Breast epithelium (tissue), 4 donors: ENCODE measurements around the gene PXDC1. TPM values are rescaled to one million over a fixed set of nuclear protein-coding genes. Genes with fewer than 3 reads are reported as not detected.

Source experiments
- DNase-seq, 2 donors: peaks; one replicate each; pipeline ENCODE4 v3.0.0-alpha.2; 2019; ENCODE audit warnings: low spot score in 2 of 2
- H3K27ac ChIP-seq, 2 donors: fragments of 200-600 bp; sonication (generic) in 1 of 2; one replicate each; pipeline ENCODE4 v1.5.1; 2016 to 2019; ENCODE audit warnings: mild to moderate bottlenecking in 1 of 2
- H3K27me3 ChIP-seq, 2 donors: fragments of 200-600 bp; sonication (generic) in 1 of 2; one replicate each; pipeline versions ENCODE4 v1.5.1 to v1.6.0; 2017 to 2019; ENCODE audit warnings: control low read depth in 1 of 2, mild to moderate bottlenecking in 1 of 2
- H3K36me3 ChIP-seq: fragments of 200-600 bp; one replicate; pipeline ENCODE4 v1.5.1; 2019
- H3K4me1 ChIP-seq, 2 donors: fragments of 200-600 bp; sonication (generic); one replicate each; pipeline ENCODE4 v1.5.1; 2016 to 2019; ENCODE audit warnings: control low read depth in 1 of 2
- H3K4me3 ChIP-seq, 3 donors: fragments of 200-600 bp; sonication (generic); 1 replicate in 2 of 3; 2 replicates in 1 of 3; pipeline ENCODE4 v1.5.1; 2016 to 2019; ENCODE audit warnings: mild to moderate bottlenecking in 3 of 3, moderate library complexity in 2 of 3
- H3K9me3 ChIP-seq, 2 donors: fragments of 200-600 bp; sonication (generic) in 1 of 2; one replicate each; pipeline ENCODE4 v1.5.1; 2016 to 2019; ENCODE audit warnings: control low read depth in 1 of 2
- CTCF ChIP-seq, 3 donors: fragments of 450-650 bp; IDR thresholded peaks; one replicate each; pipeline ENCODE4 v1.5.1; 2016 to 2017; ENCODE audit warnings: antibody characterized with exemption in 3 of 3, mild to moderate bottlenecking in 3 of 3, moderate library complexity in 3 of 3
- POLR2A ChIP-seq: fragments of 450-650 bp; IDR thresholded peaks from one replicate; pipeline ENCODE4 v1.6.1; 2016; ENCODE audit warnings: antibody characterized with exemption, mild to moderate bottlenecking, moderate library complexity
- POLR2AphosphoS5 ChIP-seq, 3 donors: sonication (generic); formaldehyde crosslinking; IDR thresholded peaks; one replicate each; pipeline ENCODE4 v1.6.1; 2017; ENCODE audit warnings: antibody characterized with exemption in 3 of 3
- intact Hi-C: fragments of 100-400 bp; cut with DNase I; formaldehyde crosslinking; loops from one replicate; pipeline ENCODE4 v1.15.1; 2023; ENCODE audit warnings: low total_unique reads
- total RNA-seq, 3 donors: library from RNA; depleted of rRNA; stranded (reverse); fragments of >200 nt; gene quantifications; one replicate each; pipeline ENCODE4 v1.1.0, GENCODE V29; 2016

Gene PXDC1
- total RNA-seq, 3 donors from 2014 or later = 86.2 to 122 (median 88.0) TPM

DNA sequence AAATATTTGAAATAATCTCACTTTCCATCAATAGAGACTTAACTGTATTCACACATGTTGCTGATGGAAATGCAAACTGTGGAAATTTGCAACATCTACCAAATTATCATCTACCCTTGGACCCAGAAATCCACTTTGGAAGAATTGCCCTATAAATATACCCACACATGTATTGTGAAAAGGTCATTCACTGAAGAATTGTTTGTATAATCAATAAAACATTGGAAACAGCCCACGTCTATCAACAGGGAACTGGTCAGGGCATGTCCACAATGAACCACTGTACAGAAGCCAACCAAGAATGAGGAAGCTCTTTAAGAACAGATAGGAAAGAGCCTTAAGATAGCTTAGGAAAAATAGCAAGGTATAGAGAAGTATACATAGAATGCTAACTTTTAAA, 36.2 kb downstream of the PXDC1 start:
- Histone ChIP-seq H3K9me3 (no peaks in the 10 kb centered on the region), H3K36me3 (no peaks in the 10 kb centered on the region), H3K4me3 (no peak overlapping the region), H3K27ac (no peak overlapping the region), H3K27me3 (no peaks in the 10 kb centered on the region), H3K4me1 (peaks cover 0 to 3% of the 10 kb centered on the region in 2 donors)
- intact Hi-C loops = no loop called here
- no peak for TF ChIP-seq CTCF (IDR thresholded peaks at IDR 0.05)
- TF ChIP-seq POLR2AphosphoS5 (IDR thresholded peaks at IDR 0.05) = no peak
- TF ChIP-seq POLR2A = no peak
- no peak for DNase-seq

DNA sequence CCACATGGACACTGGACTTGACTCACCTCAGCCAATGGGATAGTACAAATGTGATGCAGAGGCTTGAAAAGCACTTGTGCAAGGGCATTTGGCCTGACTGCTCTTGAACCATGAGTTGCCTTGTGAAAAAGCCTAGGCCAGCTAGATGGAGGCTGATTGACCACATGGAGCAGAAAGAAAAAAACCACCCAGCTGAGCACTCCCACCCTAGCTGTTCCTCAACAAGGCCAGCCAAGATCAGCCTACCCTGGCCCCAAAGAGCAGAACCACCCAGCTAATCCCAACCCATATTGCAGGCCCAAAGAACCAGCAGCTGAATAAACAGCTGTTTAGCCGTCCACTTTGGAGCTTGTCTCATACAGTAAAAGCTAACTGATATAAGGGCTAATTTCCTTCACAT, 36.7 kb downstream of the PXDC1 start:
- Histone ChIP-seq H3K27me3 (no peaks in the 10 kb centered on the region), H3K27ac (no peak overlapping the region), H3K4me1 (peaks cover 0 to 3% of the 10 kb centered on the region in 2 donors), H3K9me3 (no peaks in the 10 kb centered on the region), H3K36me3 (no peaks in the 10 kb centered on the region), H3K4me3 (no peak overlapping the region)
- TF ChIP-seq POLR2AphosphoS5 (IDR thresholded peaks at IDR 0.05) = no peak
- no peak for TF ChIP-seq CTCF (IDR thresholded peaks at IDR 0.05)
- no peak for TF ChIP-seq POLR2A
- intact Hi-C loops = no loop called here
- no peak for DNase-seq

DNA sequence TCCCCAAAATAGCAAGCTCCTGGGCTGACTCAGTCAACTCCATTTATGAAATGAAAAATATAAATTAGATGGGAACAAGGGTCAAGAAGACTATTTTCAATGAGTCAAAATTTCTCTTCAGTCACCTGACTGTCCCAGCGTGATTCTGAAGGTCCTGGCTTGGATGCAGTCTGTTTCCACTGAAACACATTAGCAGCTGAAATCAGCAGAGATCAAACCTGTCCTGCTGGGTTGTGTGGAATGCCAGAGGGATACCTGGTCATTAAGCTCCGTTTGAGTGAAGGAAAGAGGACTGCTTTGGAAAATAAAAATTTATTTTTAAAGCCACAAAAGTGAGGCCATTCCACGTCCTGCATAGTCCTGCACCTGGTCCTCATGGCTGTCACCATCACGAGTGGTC, 37.4 kb downstream of the PXDC1 start:
- intact Hi-C loops = no loop called here
- peak overlapping the region; percentile 29 to 75 for H3K27ac ChIP-seq

DNA sequence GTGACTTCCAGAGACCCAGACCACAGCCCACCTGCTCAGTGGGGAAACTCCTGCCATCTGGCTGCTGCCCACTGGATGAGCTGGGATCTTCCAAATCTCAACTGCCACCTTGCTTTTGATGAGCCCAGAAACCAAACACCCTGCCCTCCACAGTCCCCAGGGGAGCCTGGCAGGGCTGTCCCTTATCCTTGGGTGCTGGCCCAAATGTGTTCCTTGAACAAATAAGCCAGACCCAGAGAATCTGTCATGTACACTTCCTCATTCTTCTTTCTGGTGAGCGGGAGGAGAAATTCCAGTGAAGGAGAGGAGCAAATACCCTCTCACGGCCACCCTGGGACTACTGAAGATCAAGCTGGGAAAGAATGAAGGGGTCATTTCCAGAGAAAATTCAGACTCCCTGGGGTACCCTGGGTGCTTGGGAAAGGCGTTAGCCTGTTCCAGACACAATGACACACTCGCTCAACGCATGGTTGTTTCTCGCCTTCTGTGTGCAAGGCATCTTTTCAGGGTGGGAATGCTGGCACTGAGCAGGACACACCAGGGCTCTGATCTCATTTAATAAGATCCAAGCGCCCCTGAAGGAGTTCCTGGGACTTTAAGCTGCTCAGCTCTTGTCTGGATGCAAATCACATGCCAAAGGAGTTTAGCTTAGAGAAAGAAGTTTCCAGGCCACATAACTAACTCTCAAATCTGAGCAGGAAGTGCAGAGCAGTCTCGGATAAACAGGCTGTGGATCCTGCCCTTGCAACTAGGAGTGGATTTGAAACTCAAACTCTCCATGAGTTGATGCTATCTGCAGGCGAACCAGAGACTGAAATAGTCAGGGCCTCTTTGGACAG, 38.5 kb downstream of the PXDC1 start:
- H3K4me3 ChIP-seq = no peak overlapping the region
- TF ChIP-seq POLR2A (no peak), POLR2AphosphoS5 (IDR thresholded peaks at IDR 0.05) (no peak), CTCF (IDR thresholded peaks at IDR 0.05) (no peak)
- no peaks in the 10 kb centered on the region for H3K9me3 ChIP-seq
- H3K27me3 ChIP-seq = no peaks in the 10 kb centered on the region
- intact Hi-C loops = no loop called here
- peaks cover 0 to 3% of the 10 kb centered on the region in 2 donors for H3K4me1 ChIP-seq
- no peaks in the 10 kb centered on the region for H3K36me3 ChIP-seq
- DNase-seq = no peak
- H3K27ac ChIP-seq = peak overlapping the region; percentile 75 to 76

More for the DNA sequence above, 37.4 kb downstream of the PXDC1 start:
- peaks cover 0 to 3% of the 10 kb centered on the region in 2 donors for H3K4me1 ChIP-seq
- no peaks in the 10 kb centered on the region for H3K9me3 ChIP-seq
- no peaks in the 10 kb centered on the region for H3K27me3 ChIP-seq
- no peak overlapping the region for H3K4me3 ChIP-seq
- DNase-seq = no peak
- no peaks in the 10 kb centered on the region for H3K36me3 ChIP-seq
- TF ChIP-seq CTCF (IDR thresholded peaks at IDR 0.05) (no peak), POLR2A (no peak), POLR2AphosphoS5 (IDR thresholded peaks at IDR 0.05) (no peak)

DNA sequence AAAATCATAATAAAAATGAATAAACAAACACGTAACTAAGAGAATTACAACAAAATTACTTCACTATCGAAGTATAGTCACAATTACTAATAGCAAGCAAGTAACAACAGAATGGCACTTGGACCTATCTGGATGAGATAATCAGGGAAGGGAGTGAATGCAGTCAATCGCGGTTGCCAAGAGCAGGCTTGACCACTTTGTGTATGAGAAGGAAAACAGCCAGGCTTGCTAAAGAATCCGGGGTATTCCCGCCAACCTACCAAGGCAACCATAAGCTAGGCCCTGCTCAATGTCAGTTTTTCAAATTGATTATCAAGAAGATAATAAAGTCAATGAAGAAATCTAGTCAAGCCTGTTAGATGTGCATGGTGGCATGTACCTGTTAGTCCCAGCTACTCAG, 39.7 kb downstream of the PXDC1 start:
- intact Hi-C loops = no loop called here
- TF ChIP-seq POLR2A (no peak), POLR2AphosphoS5 (IDR thresholded peaks at IDR 0.05) (no peak), CTCF (IDR thresholded peaks at IDR 0.05) (no peak)
- H3K27me3 ChIP-seq = no peaks in the 10 kb centered on the region
- peak overlapping the region in 1 of 2 donors; percentile 17 for H3K27ac ChIP-seq
- H3K9me3 ChIP-seq = no peaks in the 10 kb centered on the region
- no peak overlapping the region for H3K4me3 ChIP-seq
- peaks cover 0 to 3% of the 10 kb centered on the region in 2 donors for H3K4me1 ChIP-seq
- no peak for DNase-seq
- no peaks in the 10 kb centered on the region for H3K36me3 ChIP-seq
